GM12872 (cell line): Measurements from ENCODE around the gene MICAL2.

Source experiments
- TF ChIP-seq, protein P1 (sequence below): IDR thresholded peaks from 3 replicates; pipeline ENCODE4 v1.5.1; 2011; ENCODE audit warnings: low read depth, mild to moderate bottlenecking, low read length, moderate library complexity; ENCODE audit not compliant: insufficient read depth

MICAL2 gene

DNA sequence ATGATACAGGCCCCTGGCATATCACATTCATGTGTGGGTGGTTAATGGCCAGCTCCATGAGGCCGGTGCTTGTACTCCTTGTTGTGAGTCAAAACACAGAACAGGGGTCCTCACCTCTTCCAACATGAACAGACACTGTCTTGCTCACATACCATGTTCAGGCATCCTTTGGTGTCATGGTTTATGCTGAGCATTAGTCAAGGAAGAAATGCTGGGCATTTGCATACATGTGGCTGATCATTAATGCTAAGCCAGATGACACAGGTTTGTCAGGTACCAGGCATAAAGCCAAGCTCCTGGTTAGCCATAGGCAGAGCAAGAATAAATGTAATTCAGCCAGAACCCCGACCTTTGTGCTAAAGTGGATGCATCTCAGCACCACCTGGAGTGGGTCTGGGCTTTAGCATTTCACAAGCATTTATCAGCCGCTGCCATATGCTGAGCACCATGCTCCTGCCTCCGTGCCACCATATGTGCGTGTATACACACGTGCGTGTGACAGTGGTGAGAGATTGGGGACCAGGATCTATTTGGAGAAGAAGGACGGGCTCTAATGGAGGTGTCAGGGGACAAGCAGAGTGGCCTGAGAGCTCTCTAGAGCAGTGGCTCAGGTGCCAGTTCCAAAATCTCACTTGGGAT is 55.0 kb downstream of the MICAL2 start:
- TF ChIP-seq, protein P1, sequence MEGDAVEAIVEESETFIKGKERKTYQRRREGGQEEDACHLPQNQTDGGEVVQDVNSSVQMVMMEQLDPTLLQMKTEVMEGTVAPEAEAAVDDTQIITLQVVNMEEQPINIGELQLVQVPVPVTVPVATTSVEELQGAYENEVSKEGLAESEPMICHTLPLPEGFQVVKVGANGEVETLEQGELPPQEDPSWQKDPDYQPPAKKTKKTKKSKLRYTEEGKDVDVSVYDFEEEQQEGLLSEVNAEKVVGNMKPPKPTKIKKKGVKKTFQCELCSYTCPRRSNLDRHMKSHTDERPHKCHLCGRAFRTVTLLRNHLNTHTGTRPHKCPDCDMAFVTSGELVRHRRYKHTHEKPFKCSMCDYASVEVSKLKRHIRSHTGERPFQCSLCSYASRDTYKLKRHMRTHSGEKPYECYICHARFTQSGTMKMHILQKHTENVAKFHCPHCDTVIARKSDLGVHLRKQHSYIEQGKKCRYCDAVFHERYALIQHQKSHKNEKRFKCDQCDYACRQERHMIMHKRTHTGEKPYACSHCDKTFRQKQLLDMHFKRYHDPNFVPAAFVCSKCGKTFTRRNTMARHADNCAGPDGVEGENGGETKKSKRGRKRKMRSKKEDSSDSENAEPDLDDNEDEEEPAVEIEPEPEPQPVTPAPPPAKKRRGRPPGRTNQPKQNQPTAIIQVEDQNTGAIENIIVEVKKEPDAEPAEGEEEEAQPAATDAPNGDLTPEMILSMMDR: no peak

DNA sequence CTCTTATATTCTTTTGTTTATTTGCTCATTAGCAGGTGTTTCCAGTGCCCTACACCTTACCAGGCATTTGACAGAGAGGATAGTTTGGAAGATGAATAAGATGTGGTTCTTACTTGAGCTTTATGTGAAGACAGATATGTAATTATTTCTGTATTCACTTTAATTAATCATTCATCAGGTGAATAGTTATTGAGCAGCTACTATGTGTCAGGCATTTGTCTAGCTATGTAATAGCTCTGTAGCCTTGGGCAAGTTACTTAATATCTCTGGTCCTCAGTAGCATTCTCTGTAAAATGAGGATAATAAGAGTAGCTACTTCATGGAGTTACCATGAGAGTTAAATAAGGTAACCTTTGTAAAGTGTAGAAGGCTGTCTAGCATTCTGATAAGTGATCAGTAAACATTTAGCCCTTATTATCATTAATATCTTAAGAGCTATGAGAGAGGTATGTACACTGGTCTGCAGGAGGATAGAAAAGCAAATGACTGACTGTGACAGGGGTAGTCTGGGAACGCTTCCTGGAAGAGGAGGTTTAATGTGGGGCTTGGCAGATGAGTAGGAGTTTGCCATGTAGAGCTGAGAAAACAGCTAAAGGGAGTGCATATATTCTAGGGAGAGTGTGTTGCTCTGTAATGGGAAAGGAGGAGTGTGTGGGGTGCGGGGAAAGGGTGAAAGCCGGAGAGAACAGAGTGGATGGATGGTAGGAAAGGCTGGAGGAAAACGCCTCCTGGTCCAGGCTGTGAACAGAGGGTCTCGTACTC is 56.1 kb downstream of the MICAL2 start:
- TF ChIP-seq, protein P1: no peak

- TF ChIP-seq, protein P1: no peak
Observed at GRCh38 chr11:12167061-12168000, 56.9 kb downstream of the MICAL2 start.

GRCh38 chr11:12168114-12168513 is 57.7 kb downstream of the MICAL2 start:
- TF ChIP-seq, protein P1: no peak

DNA sequence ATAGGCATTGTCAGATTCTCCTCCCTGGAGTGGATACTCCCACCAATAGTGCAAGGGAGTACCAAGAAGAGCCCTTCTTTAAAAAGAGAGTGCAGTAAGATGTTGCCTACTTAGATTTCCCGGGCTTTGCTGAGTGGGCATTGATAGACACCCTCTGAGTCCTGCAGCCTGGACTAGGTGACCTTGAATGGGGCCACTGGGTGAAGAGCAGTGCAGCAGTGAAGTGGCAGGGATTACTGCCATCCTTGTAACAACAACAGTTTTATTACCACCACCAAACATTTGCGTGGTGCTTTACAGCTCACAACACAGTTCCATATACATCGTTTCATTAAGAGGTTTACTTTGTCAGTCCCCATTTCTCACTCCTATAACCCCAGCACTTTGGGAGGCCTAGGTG is 59.4 kb downstream of the MICAL2 start:
- TF ChIP-seq, protein P1: no peak

DNA sequence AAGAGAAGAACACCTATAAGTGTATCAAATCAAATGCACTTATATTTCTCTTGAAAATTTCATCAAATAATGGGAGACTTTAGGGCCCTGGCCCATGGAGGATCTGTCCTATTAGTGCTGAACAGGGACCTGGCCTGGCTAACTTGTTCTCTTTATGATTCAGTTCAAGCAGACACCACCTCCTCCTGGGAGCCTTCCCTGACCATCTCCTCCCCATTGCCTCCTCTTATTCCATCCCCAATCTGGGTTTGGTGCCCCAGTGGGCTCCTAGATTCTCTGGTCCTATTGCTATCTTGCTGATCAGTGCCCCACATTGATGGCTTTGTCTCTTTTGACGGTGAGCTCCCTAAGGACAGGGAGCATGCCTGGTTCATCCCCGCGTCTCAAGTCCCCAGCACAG is 60.1 kb downstream of the MICAL2 start:
- TF ChIP-seq, protein P1: no peak

DNA sequence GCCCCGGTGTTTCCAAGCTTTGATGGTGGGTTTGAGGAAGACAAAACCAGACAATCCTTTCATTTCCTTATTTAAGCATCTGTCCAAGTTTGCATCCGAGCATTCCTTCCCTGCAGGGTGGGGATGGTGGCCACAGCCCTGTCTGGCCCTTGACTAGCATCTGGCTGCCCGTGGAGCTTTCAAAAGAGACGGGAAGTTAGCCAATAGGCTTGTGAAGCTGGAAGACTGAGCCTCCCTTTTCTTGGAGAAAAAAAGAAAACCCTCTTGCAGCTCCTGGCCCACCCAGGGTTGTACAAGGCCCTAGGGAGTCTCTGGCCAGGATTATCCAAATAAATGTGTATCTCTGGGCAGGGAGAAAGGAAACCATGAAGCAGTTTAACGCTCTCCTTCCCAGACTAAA is 60.6 kb downstream of the MICAL2 start:
- TF ChIP-seq, protein P1: no peak
